Measurements from ENCODE around the gene DSN1. TPM values are rescaled to one million over a fixed set of nuclear protein-coding genes. Genes with fewer than 3 reads are reported as not detected.

The DSN1 gene
- total and polyA plus RNA-seq, 4 donors: 3.5 to 14.6 (median 5.1) TPM

- TF ChIP-seq ZBTB33 (IDR thresholded peaks at IDR 0.05) (no peak), SP1 (IDR thresholded peaks at IDR 0.05) (no peak)
Observed at GRCh38 chr20:36703530-36703929, 70.0 kb downstream of the DSN1 start (continued).

Other genes with a start within 250 kb of the DSN1 start
- gene MYL9, start 232.2 kb downstream of the DSN1 start, total RNA-seq: 1 to 10 TPM in 1 of 2 donors, under 1 TPM in 1; 0.98 to 5.4 TPM
- 10 to 100 TPM in 1 of 2 donors, 1 to 10 TPM in 1; 9.9 to 27.0 TPM for gene MYL9, start 232.2 kb downstream of the DSN1 start, polyA plus RNA-seq
- gene TGIF2, start 200.2 kb downstream of the DSN1 start, total RNA-seq: 1 to 10 TPM; 4.8 to 7.9 TPM
- 1 to 10 TPM; 3.7 to 3.9 TPM for gene TGIF2, start 200.2 kb downstream of the DSN1 start, polyA plus RNA-seq
- gene RAB5IF, start 168.0 kb downstream of the DSN1 start, total RNA-seq: 10 to 100 TPM; 58.9 to 83.5 TPM
- gene RAB5IF, start 168.0 kb downstream of the DSN1 start, polyA plus RNA-seq: 100 to 1,000 TPM; 167 to 170 TPM
- 1 to 10 TPM in 1 of 2 donors, under 1 TPM in 1; 0.59 to 1.6 TPM for gene SLA2, start 127.6 kb downstream of the DSN1 start, total RNA-seq
- under 1 TPM; 0.18 to 0.24 TPM for gene SLA2, start 127.6 kb downstream of the DSN1 start, polyA plus RNA-seq
- 1 to 10 TPM; 5.4 to 6.3 TPM for gene NDRG3, start 27.7 kb downstream of the DSN1 start, total RNA-seq
- 1 to 10 TPM; 3.1 to 3.7 TPM for gene NDRG3, start 27.7 kb downstream of the DSN1 start, polyA plus RNA-seq
- gene TLDC2, start 102.4 kb upstream of the DSN1 start, total RNA-seq: under 1 TPM in 1 of 2 donors, not detected in 1; 0.33 TPM
- gene TLDC2, start 102.4 kb upstream of the DSN1 start, polyA plus RNA-seq: under 1 TPM; 0.05 to 0.08 TPM
- 10 to 100 TPM; 39.7 to 51.2 TPM for gene SAMHD1, start 177.9 kb upstream of the DSN1 start, total RNA-seq
- 10 to 100 TPM; 14.7 to 15.8 TPM for gene SAMHD1, start 177.9 kb upstream of the DSN1 start, polyA plus RNA-seq